SU-DHL-6 (cell line): Measurements from ENCODE around the gene TMEM14B.

ENCODE experiments used
- H2AFZ ChIP-seq: fragments of 200-600 bp; sonication (generic); 2 replicates; pipeline ENCODE4 v1.6.1; 2014; ENCODE audit warnings: low read depth, mild to moderate bottlenecking, moderate library complexity, mixed read lengths, antibody characterized with exemption, low read length; ENCODE audit not compliant: severe bottlenecking
- H3F3A ChIP-seq: fragments of 200-600 bp; shearing (Covaris generic); 2 replicates; pipeline ENCODE4 v1.6.0; 2016; ENCODE audit warnings: antibody characterized with exemption, mild to moderate bottlenecking; ENCODE audit not compliant: insufficient read depth
- H3K27ac ChIP-seq: fragments of 200-600 bp; sonication (generic); 2 replicates; pipeline ENCODE4 v1.5.1; 2016; ENCODE audit warnings: low read depth, mild to moderate bottlenecking, low read length, moderate library complexity, mixed read lengths
- H3K27me3 ChIP-seq: fragments of 200-600 bp; sonication (generic), shearing (Covaris generic); 2 replicates; pipeline ENCODE4 v1.6.0; 2014; ENCODE audit warnings: mild to moderate bottlenecking, low read length
- H3K36me3 ChIP-seq: fragments of 200-600 bp; sonication (generic); 2 replicates; pipeline ENCODE4 v1.6.1; 2014; ENCODE audit warnings: mild to moderate bottlenecking, low read length, mixed read lengths
- H3K4me2 ChIP-seq: fragments of 300-600, 200-600 bp; shearing (Covaris generic), sonication (generic); 2 replicates; pipeline ENCODE4 v1.6.0; 2014; ENCODE audit warnings: low read length, low read depth, mild to moderate bottlenecking; ENCODE audit not compliant: poor library complexity, severe bottlenecking
- H3K4me3 ChIP-seq: fragments of 200-600 bp; sonication (generic); 2 replicates; pipeline ENCODE4 v1.5.1; 2014; ENCODE audit warnings: antibody characterized with exemption, low read length, mild to moderate bottlenecking, mixed read lengths; ENCODE audit not compliant: insufficient read depth, poor library complexity, severe bottlenecking
- H3K79me2 ChIP-seq: fragments of 200-600 bp; sonication (generic); 2 replicates; pipeline ENCODE4 v1.6.1; 2014; ENCODE audit warnings: mild to moderate bottlenecking, low read length, moderate library complexity; ENCODE audit not compliant: insufficient read depth
- H3K9ac ChIP-seq: fragments of 200-600 bp; sonication (generic); 2 replicates; pipeline ENCODE4 v1.7.0; 2014; ENCODE audit warnings: mild to moderate bottlenecking, low read length
- H3K9me2 ChIP-seq: fragments of 200-600 bp; sonication (generic); replicated peaks from 2 replicates; pipeline ENCODE4 v1.6.1; 2014; ENCODE audit warnings: low read length; ENCODE audit not compliant: insufficient read depth
- H3K9me3 ChIP-seq: fragments of 200-600 bp; sonication (generic); 2 replicates; pipeline ENCODE4 v1.6.1; 2014; ENCODE audit warnings: low read length, mixed read lengths; ENCODE audit not compliant: insufficient read depth
- H4K20me1 ChIP-seq: fragments of 200-600 bp; sonication (generic); 2 replicates; pipeline ENCODE4 v1.6.1; 2014; ENCODE audit warnings: low read depth, mild to moderate bottlenecking, antibody characterized with exemption, low read length, moderate library complexity, mixed read lengths
- EZH2phosphoT487 ChIP-seq: fragments of 200-600 bp; sonication (generic), shearing (Covaris generic); conservative IDR thresholded peaks from 2 replicates; pipeline ENCODE4 v1.6.1; 2018; ENCODE audit warnings: mild to moderate bottlenecking, antibody characterized with exemption, low read length, moderate library complexity, mixed read lengths
- TF ChIP-seq, protein P1 (sequence below): fragments of 200-600 bp; sonication (generic); IDR thresholded peaks from one replicate; pipeline ENCODE4 v1.5.1; 2017; ENCODE audit warnings: antibody characterized with exemption, mild to moderate bottlenecking, low read length, moderate library complexity; ENCODE audit not compliant: insufficient read depth, poor library complexity, severe bottlenecking

TMEM14B gene

DNA sequence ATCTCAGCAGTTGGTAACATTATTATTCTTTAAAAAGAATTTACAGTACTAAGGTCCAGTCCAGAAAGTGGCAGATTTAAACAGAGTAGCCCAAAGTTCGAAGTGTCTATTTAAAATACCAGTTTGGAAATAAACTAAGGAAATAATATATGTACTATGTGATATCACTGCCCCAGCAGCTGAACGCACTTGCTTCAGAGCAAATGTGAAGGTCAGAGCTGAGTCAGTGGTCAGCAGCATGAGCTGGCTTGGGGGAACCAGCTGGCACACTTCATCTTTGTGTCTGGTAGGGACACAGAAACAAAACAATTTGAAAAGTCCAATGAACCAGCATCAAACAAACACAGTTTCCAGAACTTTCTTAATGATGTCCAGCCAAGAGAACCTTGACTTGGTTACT is 15.4 kb downstream of the TMEM14B start:
- no peak for TF ChIP-seq EZH2phosphoT487
- TF ChIP-seq, protein P1, sequence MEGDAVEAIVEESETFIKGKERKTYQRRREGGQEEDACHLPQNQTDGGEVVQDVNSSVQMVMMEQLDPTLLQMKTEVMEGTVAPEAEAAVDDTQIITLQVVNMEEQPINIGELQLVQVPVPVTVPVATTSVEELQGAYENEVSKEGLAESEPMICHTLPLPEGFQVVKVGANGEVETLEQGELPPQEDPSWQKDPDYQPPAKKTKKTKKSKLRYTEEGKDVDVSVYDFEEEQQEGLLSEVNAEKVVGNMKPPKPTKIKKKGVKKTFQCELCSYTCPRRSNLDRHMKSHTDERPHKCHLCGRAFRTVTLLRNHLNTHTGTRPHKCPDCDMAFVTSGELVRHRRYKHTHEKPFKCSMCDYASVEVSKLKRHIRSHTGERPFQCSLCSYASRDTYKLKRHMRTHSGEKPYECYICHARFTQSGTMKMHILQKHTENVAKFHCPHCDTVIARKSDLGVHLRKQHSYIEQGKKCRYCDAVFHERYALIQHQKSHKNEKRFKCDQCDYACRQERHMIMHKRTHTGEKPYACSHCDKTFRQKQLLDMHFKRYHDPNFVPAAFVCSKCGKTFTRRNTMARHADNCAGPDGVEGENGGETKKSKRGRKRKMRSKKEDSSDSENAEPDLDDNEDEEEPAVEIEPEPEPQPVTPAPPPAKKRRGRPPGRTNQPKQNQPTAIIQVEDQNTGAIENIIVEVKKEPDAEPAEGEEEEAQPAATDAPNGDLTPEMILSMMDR, result no peak
- Histone ChIP-seq H3K79me2 (no peaks in the 10 kb centered on the region; the same call in 1 of the 2 replicates), H3K27me3 (no peaks in the 10 kb centered on the region), H3K4me2 (no peak overlapping the region), H3K9me2 (no peaks in the 10 kb centered on the region), H3K9me3 (no peaks in the 10 kb centered on the region), H2AFZ (no peak overlapping the region), H3F3A (0 out of 2 replicates have a peak, but pooled peaks cover 3% of the 10 kb centered on the region), H3K4me3 (no peak overlapping the region), H4K20me1 (peaks cover 3% of the 10 kb centered on the region; the same call in 1 of the 2 replicates), H3K9ac (no peak overlapping the region), H3K27ac (no peak overlapping the region), H3K36me3 (peaks cover 5% of the 10 kb centered on the region; the same call in 1 of the 2 replicates)

DNA sequence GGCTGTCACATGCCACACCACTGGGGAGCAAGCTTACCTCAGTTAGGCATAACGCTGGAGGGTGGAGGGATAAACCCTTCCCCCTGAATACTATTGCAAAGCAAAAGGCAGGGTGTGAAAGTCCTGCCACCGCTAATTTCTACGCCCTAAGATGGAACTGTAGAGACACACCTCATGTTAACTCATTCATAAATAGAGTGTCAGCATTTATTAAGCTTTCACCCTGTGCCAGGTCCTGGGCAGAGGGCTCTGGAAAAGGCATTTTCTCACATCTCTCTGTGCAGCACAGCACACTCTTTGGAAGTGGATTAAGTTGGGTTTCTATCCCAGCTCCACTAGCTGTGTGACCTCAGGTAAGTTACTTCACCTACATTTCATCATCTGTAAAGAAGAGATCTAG is 21.8 kb downstream of the TMEM14B start:
- H4K20me1 ChIP-seq, result no peaks in the 10 kb centered on the region
- no peak overlapping the region for H3K27ac ChIP-seq
- H3K79me2 ChIP-seq, result no peaks in the 10 kb centered on the region
- peaks cover 3% of the 10 kb centered on the region; the same call in 1 of the 2 replicates for H3K36me3 ChIP-seq
- H2AFZ ChIP-seq, result no peak overlapping the region
- no peaks in the 10 kb centered on the region for H3K9me2 ChIP-seq
- no peak overlapping the region for H3K4me3 ChIP-seq
- H3K9me3 ChIP-seq, result no peaks in the 10 kb centered on the region
- H3F3A ChIP-seq, result no peaks in the 10 kb centered on the region
- H3K9ac ChIP-seq, result no peak overlapping the region
- TF ChIP-seq EZH2phosphoT487, result no peak
- TF ChIP-seq, protein P1, result no peak
- no peaks in the 10 kb centered on the region for H3K27me3 ChIP-seq
- no peak overlapping the region for H3K4me2 ChIP-seq

DNA sequence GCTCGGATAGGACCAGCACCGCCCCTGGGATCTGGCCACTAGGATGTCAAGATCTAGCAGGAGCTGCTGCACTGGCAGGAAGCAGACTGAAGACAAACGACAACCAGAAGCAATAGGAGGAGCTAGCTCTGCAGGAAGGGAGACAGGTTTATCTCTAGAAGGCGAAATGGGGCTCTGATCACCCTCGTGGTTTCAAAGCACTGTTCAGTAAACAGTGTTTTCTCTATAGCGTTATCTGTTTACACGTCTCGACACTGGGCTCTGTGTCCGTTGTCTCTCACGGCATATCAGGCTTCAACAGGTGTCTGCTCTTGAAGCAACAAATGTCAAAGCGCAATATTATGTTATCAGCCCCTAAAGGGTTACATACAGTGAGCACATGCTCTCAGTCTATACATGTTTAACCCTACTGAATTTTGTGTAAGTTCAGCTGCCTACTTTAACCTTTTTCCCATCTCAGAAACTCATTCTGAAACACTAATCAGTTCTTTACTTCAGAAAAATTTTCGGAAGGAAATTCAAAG is 23.8 kb downstream of the TMEM14B start:
- Histone ChIP-seq H3K9me3 (no peaks in the 10 kb centered on the region), H3F3A (no peaks in the 10 kb centered on the region), H3K27ac (no peak overlapping the region), H3K36me3 (peaks cover 3% of the 10 kb centered on the region; the same call in 1 of the 2 replicates), H3K27me3 (no peaks in the 10 kb centered on the region), H3K9me2 (no peaks in the 10 kb centered on the region), H4K20me1 (no peaks in the 10 kb centered on the region), H3K9ac (no peak overlapping the region), H3K4me3 (no peak overlapping the region), H3K4me2 (no peak overlapping the region), H3K79me2 (no peaks in the 10 kb centered on the region), H2AFZ (no peak overlapping the region)
- no peak for TF ChIP-seq EZH2phosphoT487
- TF ChIP-seq, protein P1, result no peak
